WTC11 (cell line): Measurements from ENCODE around the gene HLA-G.

ENCODE experiments used
- FOXJ3 ChIP-seq: sonication (generic); formaldehyde crosslinking; IDR thresholded peaks from 2 replicates; pipeline ENCODE4 v1.9.0; 2021; ENCODE audit warnings: missing genetic modification reagents, mild to moderate bottlenecking, borderline replicate concordance
- FOXP1 ChIP-seq: sonication (generic); formaldehyde crosslinking; IDR thresholded peaks from 2 replicates; pipeline ENCODE4 v1.8.0; 2022; ENCODE audit warnings: missing genetic modification reagents, mild to moderate bottlenecking, moderate library complexity, borderline replicate concordance
- GTF2I ChIP-seq: fragments of 250-450 bp; sonication (Bioruptor Pico); conservative IDR thresholded peaks from 2 replicates; pipeline ENCODE4 v1.4.0; 2021; ENCODE audit warnings: mild to moderate bottlenecking
- IRF2 ChIP-seq: sonication (generic); formaldehyde crosslinking; IDR thresholded peaks from 2 replicates; pipeline ENCODE4 v1.8.0; 2022; ENCODE audit warnings: low read depth, missing genetic modification reagents, borderline replicate concordance
- SOX15 ChIP-seq: fragments of 250-450 bp; sonication (Bioruptor Pico); IDR thresholded peaks from 2 replicates; pipeline ENCODE4 v1.9.0; 2021; ENCODE audit warnings: mild to moderate bottlenecking
- ZNF416 ChIP-seq: fragments of 250-450 bp; sonication (Bioruptor Pico); IDR thresholded peaks from 2 replicates; pipeline ENCODE4 v1.9.0; 2021; ENCODE audit warnings: mild to moderate bottlenecking, inconsistent platforms
- ZNF671 ChIP-seq: fragments of 250-450 bp; sonication (Bioruptor Pico); IDR thresholded peaks from 2 replicates; pipeline ENCODE4 v1.8.0; 2021; ENCODE audit warnings: mild to moderate bottlenecking
- TF ChIP-seq, protein P1 (sequence below): fragments of 200-600 bp; IDR thresholded peaks from 2 replicates; pipeline ENCODE4 v1.8.0; 2022; ENCODE audit warnings: antibody characterized with exemption
- TF ChIP-seq, protein P2 (sequence below): sonication (generic); formaldehyde crosslinking; IDR thresholded peaks from 2 replicates; pipeline ENCODE4 v1.8.1; 2022; ENCODE audit warnings: low read depth, missing genetic modification reagents, borderline replicate concordance

DNA sequence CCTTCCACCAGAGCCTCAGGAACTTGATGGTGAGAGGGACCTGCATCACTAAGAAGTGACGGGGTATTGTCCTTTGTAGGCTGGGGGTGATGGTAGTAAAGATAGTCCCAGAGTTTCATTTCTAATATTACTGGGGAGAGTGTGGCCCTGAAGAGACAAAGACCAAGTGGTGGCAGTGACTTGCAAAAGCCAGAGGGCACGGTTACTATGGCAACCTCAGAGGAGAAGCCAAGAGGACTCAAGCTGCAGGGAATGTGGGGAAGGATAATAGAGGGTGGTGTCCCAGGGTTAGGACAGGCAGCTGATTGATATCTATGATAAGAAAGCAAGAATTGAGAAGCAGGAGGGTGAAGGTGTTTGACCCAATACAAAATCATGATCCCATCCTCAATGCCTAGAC is 42.5 kb downstream of the HLA-G start:
- no peak for TF ChIP-seq FOXJ3 (CRISPR knock-in tag)
- TF ChIP-seq, protein P1, sequence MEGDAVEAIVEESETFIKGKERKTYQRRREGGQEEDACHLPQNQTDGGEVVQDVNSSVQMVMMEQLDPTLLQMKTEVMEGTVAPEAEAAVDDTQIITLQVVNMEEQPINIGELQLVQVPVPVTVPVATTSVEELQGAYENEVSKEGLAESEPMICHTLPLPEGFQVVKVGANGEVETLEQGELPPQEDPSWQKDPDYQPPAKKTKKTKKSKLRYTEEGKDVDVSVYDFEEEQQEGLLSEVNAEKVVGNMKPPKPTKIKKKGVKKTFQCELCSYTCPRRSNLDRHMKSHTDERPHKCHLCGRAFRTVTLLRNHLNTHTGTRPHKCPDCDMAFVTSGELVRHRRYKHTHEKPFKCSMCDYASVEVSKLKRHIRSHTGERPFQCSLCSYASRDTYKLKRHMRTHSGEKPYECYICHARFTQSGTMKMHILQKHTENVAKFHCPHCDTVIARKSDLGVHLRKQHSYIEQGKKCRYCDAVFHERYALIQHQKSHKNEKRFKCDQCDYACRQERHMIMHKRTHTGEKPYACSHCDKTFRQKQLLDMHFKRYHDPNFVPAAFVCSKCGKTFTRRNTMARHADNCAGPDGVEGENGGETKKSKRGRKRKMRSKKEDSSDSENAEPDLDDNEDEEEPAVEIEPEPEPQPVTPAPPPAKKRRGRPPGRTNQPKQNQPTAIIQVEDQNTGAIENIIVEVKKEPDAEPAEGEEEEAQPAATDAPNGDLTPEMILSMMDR = no peak
- TF ChIP-seq IRF2 (CRISPR knock-in tag) = no peak
- TF ChIP-seq FOXP1 (CRISPR knock-in tag) = no peak
- TF ChIP-seq SOX15 (CRISPR knock-in tag) = no peak
- TF ChIP-seq, protein P2, sequence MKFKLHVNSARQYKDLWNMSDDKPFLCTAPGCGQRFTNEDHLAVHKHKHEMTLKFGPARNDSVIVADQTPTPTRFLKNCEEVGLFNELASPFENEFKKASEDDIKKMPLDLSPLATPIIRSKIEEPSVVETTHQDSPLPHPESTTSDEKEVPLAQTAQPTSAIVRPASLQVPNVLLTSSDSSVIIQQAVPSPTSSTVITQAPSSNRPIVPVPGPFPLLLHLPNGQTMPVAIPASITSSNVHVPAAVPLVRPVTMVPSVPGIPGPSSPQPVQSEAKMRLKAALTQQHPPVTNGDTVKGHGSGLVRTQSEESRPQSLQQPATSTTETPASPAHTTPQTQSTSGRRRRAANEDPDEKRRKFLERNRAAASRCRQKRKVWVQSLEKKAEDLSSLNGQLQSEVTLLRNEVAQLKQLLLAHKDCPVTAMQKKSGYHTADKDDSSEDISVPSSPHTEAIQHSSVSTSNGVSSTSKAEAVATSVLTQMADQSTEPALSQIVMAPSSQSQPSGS (CRISPR knock-in tag) = no peak
- no peak for TF ChIP-seq GTF2I (CRISPR knock-in tag)
- no peak for TF ChIP-seq ZNF671 (CRISPR knock-in tag)
- TF ChIP-seq ZNF416 (CRISPR knock-in tag) = no peak
